A549 (cell line): Measurements from ENCODE around the gene CDK19.
A peak's percentile ranks its signal among the peaks of the same experiment; 100 is the strongest.

ENCODE experiments used
- CBX8 ChIP-seq: fragments of 200-600 bp; sonication (generic); IDR thresholded peaks from 2 replicates; pipeline ENCODE4 v1.6.1; 2016
- CEBPB ChIP-seq, 2 experiments: fragments of >200 bp in 1 of 2; sonication (Bioruptor Twin) in 1 of 2; formaldehyde crosslinking in 1 of 2; IDR thresholded peaks; 2 replicates each; pipeline ENCODE4 v1.6.1; 2012 to 2016
- CHD2 ChIP-seq: fragments of 150-350 bp; IDR thresholded peaks from 2 replicates; pipeline ENCODE4 v1.6.1; 2014; ENCODE audit warnings: low read length; ENCODE audit not compliant: partially characterized antibody
- EHMT2 ChIP-seq: fragments of 200-600 bp; sonication (generic); IDR thresholded peaks from 2 replicates; pipeline ENCODE4 v1.6.1; 2016; ENCODE audit warnings: antibody characterized with exemption, low read depth, mild to moderate bottlenecking, moderate library complexity
- PHF8 ChIP-seq: fragments of 200-600 bp; sonication (generic); IDR thresholded peaks from 2 replicates; pipeline ENCODE4 v1.6.1; 2016; ENCODE audit warnings: low read depth, mild to moderate bottlenecking, antibody characterized with exemption, moderate library complexity, borderline replicate concordance
- POLR2A ChIP-seq: IDR thresholded peaks from 2 replicates; pipeline ENCODE4 v1.6.1; 2012; ENCODE audit warnings: mild to moderate bottlenecking, low read length
- RCOR1 ChIP-seq: fragments of 150-350 bp; IDR thresholded peaks from 2 replicates; pipeline ENCODE4 v1.6.1; 2014; ENCODE audit warnings: antibody characterized with exemption, low read length, low read depth
- TF ChIP-seq, protein P1 (sequence below): fragments of 450-650 bp; IDR thresholded peaks from 2 replicates; pipeline ENCODE4 v1.6.1; 2014; ENCODE audit warnings: antibody characterized with exemption
- TF ChIP-seq, protein P2 (sequence below): fragments of 200-600 bp; sonication (generic); IDR thresholded peaks from 2 replicates; pipeline ENCODE4 v1.6.1; 2016; ENCODE audit warnings: antibody characterized with exemption, mild to moderate bottlenecking, moderate library complexity
- TF ChIP-seq, protein P3 (sequence below): fragments of >200 bp; sonication (Bioruptor Twin); formaldehyde crosslinking; IDR thresholded peaks from 3 replicates; pipeline ENCODE4 v1.5.1; 2016
- TF ChIP-seq, protein P4 (sequence below): fragments of >200 bp; sonication (Bioruptor Twin); formaldehyde crosslinking; IDR thresholded peaks from 3 replicates; pipeline ENCODE4 v1.6.1; 2016

DNA sequence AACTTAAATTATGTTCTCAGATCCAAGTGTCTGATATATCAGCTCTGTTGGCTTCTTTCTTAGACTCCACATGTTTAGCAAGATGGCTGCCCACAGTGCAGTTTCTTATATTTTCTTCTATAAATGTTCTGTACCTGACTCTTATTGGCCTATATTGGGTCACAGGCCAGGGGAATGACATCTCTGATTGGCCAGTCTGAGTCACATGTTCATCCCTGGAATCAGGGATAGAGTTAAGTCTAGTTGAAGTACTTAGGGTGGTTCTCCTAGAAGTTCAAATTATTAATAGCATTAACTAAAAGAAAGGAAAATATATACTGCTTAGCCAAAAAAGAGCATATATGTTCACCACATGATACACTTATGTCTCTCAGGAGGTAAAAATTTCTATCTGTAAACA, 233.6 kb downstream of the CDK19 start:
- TF ChIP-seq, protein P1, sequence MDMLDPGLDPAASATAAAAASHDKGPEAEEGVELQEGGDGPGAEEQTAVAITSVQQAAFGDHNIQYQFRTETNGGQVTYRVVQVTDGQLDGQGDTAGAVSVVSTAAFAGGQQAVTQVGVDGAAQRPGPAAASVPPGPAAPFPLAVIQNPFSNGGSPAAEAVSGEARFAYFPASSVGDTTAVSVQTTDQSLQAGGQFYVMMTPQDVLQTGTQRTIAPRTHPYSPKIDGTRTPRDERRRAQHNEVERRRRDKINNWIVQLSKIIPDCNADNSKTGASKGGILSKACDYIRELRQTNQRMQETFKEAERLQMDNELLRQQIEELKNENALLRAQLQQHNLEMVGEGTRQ, result 0 out of 2 replicates have a peak, but pooled peaks have one; percentile 33
- TF ChIP-seq, protein P2, sequence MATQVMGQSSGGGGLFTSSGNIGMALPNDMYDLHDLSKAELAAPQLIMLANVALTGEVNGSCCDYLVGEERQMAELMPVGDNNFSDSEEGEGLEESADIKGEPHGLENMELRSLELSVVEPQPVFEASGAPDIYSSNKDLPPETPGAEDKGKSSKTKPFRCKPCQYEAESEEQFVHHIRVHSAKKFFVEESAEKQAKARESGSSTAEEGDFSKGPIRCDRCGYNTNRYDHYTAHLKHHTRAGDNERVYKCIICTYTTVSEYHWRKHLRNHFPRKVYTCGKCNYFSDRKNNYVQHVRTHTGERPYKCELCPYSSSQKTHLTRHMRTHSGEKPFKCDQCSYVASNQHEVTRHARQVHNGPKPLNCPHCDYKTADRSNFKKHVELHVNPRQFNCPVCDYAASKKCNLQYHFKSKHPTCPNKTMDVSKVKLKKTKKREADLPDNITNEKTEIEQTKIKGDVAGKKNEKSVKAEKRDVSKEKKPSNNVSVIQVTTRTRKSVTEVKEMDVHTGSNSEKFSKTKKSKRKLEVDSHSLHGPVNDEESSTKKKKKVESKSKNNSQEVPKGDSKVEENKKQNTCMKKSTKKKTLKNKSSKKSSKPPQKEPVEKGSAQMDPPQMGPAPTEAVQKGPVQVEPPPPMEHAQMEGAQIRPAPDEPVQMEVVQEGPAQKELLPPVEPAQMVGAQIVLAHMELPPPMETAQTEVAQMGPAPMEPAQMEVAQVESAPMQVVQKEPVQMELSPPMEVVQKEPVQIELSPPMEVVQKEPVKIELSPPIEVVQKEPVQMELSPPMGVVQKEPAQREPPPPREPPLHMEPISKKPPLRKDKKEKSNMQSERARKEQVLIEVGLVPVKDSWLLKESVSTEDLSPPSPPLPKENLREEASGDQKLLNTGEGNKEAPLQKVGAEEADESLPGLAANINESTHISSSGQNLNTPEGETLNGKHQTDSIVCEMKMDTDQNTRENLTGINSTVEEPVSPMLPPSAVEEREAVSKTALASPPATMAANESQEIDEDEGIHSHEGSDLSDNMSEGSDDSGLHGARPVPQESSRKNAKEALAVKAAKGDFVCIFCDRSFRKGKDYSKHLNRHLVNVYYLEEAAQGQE, result no peak
- TF ChIP-seq CEBPB (IDR thresholded peaks at IDR 0.05), result no peak
- TF ChIP-seq, protein P3, sequence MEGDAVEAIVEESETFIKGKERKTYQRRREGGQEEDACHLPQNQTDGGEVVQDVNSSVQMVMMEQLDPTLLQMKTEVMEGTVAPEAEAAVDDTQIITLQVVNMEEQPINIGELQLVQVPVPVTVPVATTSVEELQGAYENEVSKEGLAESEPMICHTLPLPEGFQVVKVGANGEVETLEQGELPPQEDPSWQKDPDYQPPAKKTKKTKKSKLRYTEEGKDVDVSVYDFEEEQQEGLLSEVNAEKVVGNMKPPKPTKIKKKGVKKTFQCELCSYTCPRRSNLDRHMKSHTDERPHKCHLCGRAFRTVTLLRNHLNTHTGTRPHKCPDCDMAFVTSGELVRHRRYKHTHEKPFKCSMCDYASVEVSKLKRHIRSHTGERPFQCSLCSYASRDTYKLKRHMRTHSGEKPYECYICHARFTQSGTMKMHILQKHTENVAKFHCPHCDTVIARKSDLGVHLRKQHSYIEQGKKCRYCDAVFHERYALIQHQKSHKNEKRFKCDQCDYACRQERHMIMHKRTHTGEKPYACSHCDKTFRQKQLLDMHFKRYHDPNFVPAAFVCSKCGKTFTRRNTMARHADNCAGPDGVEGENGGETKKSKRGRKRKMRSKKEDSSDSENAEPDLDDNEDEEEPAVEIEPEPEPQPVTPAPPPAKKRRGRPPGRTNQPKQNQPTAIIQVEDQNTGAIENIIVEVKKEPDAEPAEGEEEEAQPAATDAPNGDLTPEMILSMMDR, result no peak
- TF ChIP-seq POLR2A, result no peak
- TF ChIP-seq EHMT2, result no peak
- TF ChIP-seq RCOR1, result no peak
- no peak for TF ChIP-seq CBX8
- no peak for TF ChIP-seq CHD2
- TF ChIP-seq, protein P4, sequence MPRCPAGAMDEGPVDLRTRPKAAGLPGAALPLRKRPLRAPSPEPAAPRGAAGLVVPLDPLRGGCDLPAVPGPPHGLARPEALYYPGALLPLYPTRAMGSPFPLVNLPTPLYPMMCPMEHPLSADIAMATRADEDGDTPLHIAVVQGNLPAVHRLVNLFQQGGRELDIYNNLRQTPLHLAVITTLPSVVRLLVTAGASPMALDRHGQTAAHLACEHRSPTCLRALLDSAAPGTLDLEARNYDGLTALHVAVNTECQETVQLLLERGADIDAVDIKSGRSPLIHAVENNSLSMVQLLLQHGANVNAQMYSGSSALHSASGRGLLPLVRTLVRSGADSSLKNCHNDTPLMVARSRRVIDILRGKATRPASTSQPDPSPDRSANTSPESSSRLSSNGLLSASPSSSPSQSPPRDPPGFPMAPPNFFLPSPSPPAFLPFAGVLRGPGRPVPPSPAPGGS, result no peak
- TF ChIP-seq PHF8, result no peak
